T1000 (cell line): ENCODE data around the gene WDR31.
A peak's percentile ranks its signal among the peaks of the same experiment; 100 is the strongest.
"Not testable (repeated sequence)": the region's sequence is repeated elsewhere in the genome, so short reads cannot be mapped to it uniquely, and the experiment has no call there.

Source experiments
- DNase-seq: peaks from one replicate; lab custom pipeline; 2025; ENCODE audit warnings: mixed read lengths; lab: John Stamatoyannopoulos, UW

Gene WDR31

GRCh38 chr9:113298311-113298710 is 41.8 kb downstream of the WDR31 start:
- DNase-seq = no peak

GRCh38 chr9:113296796-113297558 is 43.1 kb downstream of the WDR31 start:
- no peak for DNase-seq

- DNase-seq = not testable (repeated sequence)
Measured at GRCh38 chr9:113296247-113296646, 43.8 kb downstream of the WDR31 start.

- DNase-seq = no peak
Measured at GRCh38 chr9:113293285-113293878, 46.7 kb downstream of the WDR31 start.

GRCh38 chr9:113290052-113290607 is 49.9 kb downstream of the WDR31 start:
- DNase-seq = no peak

- no peak for DNase-seq
Measured at GRCh38 chr9:113289091-113289490, 51.0 kb downstream of the WDR31 start.

- no peak for DNase-seq
Measured at GRCh38 chr9:113281356-113281755, 58.7 kb downstream of the WDR31 start.

- DNase-seq = no peak
Measured at GRCh38 chr9:113278840-113279239, 61.2 kb downstream of the WDR31 start.

- peak; percentile 88 for DNase-seq
Measured at GRCh38 chr9:113275157-113276131, 64.6 kb downstream of the WDR31 start, which contains the start of the genes CDC26 and PRPF4. Gene CDC26, minus strand, starts transcription at chr9:113275572. Its CDS starts 3,065 bp downstream, at chr9:113272507. Gene PRPF4, plus strand, starts transcription at chr9:113275658. Its CDS starts 86 bp downstream, at chr9:113275744.

- no peak for DNase-seq
Measured at GRCh38 chr9:113274474-113275156, 65.5 kb downstream of the WDR31 start.

GRCh38 chr9:113269871-113270270 is 70.2 kb downstream of the WDR31 start:
- no peak for DNase-seq

GRCh38 chr9:113269355-113269754 is 70.7 kb downstream of the WDR31 start:
- no peak for DNase-seq

- DNase-seq = no peak
Measured at GRCh38 chr9:113267911-113268566, 72.0 kb downstream of the WDR31 start.

- no peak for DNase-seq
Measured at GRCh38 chr9:113266174-113266573, 73.9 kb downstream of the WDR31 start.
